Measurements from ENCODE around the gene SMIM44. TPM values are rescaled to one million over a fixed set of nuclear protein-coding genes. Genes with fewer than 3 reads are reported as not detected.
"Not testable (repeated sequence)": the region's sequence is repeated elsewhere in the genome, so short reads cannot be mapped to it uniquely, and the experiment has no call there.

The SMIM44 gene
- total RNA-seq, 1 experiment from 2014 or later = not detected

DNA sequence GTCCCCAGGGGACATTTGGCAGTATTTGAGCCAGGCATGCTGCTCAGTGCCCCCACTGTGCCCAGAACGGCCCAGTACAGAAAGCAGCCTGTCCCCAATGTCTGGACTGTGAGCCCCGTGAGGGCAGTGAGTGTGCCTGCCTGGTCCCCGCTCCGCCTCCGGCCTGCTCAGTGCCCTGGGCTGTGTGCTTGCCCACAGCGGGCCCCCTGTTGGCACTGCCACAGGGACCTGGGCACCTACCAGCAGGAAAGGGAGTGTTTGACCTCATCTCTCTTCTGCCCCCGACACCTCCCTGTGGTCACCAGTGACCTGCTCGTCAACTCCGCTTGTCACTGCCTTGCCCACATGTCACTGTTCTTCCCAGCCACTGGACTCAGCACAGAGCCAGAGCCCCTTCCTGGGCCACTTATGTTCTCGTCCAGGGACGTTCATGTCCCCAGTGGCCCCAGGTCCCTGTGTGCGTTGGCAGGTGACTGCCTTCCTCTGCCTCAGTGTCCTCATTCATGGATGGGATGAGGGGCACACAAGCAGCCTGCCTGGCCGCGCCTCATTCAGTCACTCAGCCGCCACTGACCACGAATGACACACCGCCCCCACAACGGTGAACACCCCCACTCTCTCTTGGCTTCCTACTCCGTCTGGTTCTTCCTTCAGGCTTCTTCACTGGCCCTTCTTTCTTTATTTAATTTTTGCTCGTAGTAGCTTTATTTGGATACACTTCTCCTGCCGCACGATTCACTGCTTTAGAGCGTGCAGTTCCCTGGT is 25.7 kb upstream of the SMIM44 start:
- no CpG with 5 or more reads among the region's 23 CpGs for WGBS (ENCODE audit: extremely low coverage, insufficient read length, low lambda C conversion rate)
- Histone ChIP-seq H3K9me3 (ENCODE audit: control insufficient read depth, low read depth, low read length) (no peaks in the 10 kb centered on the region), H3K14ac (ENCODE audit: insufficient read depth, low read length) (no peak overlapping the region), H3K27me3 (ENCODE audit: insufficient read depth, low read length) (no peaks in the 10 kb centered on the region), H4K20me1 (ENCODE audit: control insufficient read depth, insufficient read depth, insufficient read length) (no peaks in the 10 kb centered on the region), H4K8ac (replicated peaks; ENCODE audit: insufficient read length, low read depth, low read length) (no peak overlapping the region), H2AFZ (ENCODE audit: low read length) (no peak overlapping the region), H3K56ac (ENCODE audit: insufficient read length, low read depth, low read length) (no peak overlapping the region), H2BK12ac (ENCODE audit: insufficient read length, low read depth, low read length) (no peak overlapping the region), H4K5ac (ENCODE audit: insufficient read length, low read depth, low read length) (no peak overlapping the region), H3K23me2 (ENCODE audit: insufficient read length, low read depth, low read length, poor library complexity, severe bottlenecking) (peaks cover 15% of the 10 kb centered on the region), H3K23ac (ENCODE audit: insufficient read length, low read depth, low read length) (no peak overlapping the region), H3K79me2 (ENCODE audit: insufficient read depth, low read length) (peaks cover 3% of the 10 kb centered on the region; the same call in 1 of the 2 replicates), H4K91ac (ENCODE audit: insufficient read length, low read depth, low read length) (no peak overlapping the region), H2AK5ac (ENCODE audit: insufficient read length, low read length) (no peak overlapping the region), H2BK20ac (ENCODE audit: low read depth, low read length, poor library complexity, severe bottlenecking) (no peak overlapping the region), H3K79me1 (ENCODE audit: insufficient read depth, low read depth, low read length, poor library complexity, severe bottlenecking) (no peaks in the 10 kb centered on the region), H3K27ac (ENCODE audit: insufficient read length, low read depth, low read length) (no peak overlapping the region), H3K4ac (ENCODE audit: low read depth, low read length) (no peak overlapping the region), H3K9ac (ENCODE audit: extremely low read depth, insufficient read length, low read length) (no peak overlapping the region), H3K4me1 (ENCODE audit: insufficient read depth, low read length) (no peaks in the 10 kb centered on the region), H3K4me2 (ENCODE audit: insufficient read depth, insufficient read length, low read length) (no peak overlapping the region), H3K18ac (ENCODE audit: insufficient read length, low read depth, low read length) (no peak overlapping the region), H2BK15ac (ENCODE audit: low read depth, low read length) (no peak overlapping the region), H2BK5ac (ENCODE audit: insufficient read length, low read length) (no peak overlapping the region), H2BK120ac (ENCODE audit: low read depth, low read length, poor library complexity, severe bottlenecking) (no peak overlapping the region), H3T11ph (ENCODE audit: low read length) (no peak overlapping the region)
- peak overlapping the region in 2 of 3 experiments; percentile 18 to 33; a peak in 3 of 7 replicates for H3K27ac Mint-ChIP-seq
- DNase-seq = no peak
- no peaks in the 10 kb centered on the region; a peak in 1 of 5 replicates for H3K9me3 Mint-ChIP-seq
- TF ChIP-seq, protein P1, sequence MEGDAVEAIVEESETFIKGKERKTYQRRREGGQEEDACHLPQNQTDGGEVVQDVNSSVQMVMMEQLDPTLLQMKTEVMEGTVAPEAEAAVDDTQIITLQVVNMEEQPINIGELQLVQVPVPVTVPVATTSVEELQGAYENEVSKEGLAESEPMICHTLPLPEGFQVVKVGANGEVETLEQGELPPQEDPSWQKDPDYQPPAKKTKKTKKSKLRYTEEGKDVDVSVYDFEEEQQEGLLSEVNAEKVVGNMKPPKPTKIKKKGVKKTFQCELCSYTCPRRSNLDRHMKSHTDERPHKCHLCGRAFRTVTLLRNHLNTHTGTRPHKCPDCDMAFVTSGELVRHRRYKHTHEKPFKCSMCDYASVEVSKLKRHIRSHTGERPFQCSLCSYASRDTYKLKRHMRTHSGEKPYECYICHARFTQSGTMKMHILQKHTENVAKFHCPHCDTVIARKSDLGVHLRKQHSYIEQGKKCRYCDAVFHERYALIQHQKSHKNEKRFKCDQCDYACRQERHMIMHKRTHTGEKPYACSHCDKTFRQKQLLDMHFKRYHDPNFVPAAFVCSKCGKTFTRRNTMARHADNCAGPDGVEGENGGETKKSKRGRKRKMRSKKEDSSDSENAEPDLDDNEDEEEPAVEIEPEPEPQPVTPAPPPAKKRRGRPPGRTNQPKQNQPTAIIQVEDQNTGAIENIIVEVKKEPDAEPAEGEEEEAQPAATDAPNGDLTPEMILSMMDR (conservative IDR thresholded peaks at IDR 0.05) = no peak
- no peak overlapping the region; a peak in 2 of 5 replicates for H3K4me3 Mint-ChIP-seq
- H3K27me3 Mint-ChIP-seq (ENCODE audit: low read depth) = no peaks in the 10 kb centered on the region
- H3K4me1 Mint-ChIP-seq = peaks cover 16 to 40% of the 10 kb centered on the region in 2 experiments
- H3K36me3 Mint-ChIP-seq (ENCODE audit: insufficient read depth in 1 of 3, low read depth in 3 of 3) = peaks cover 10 to 34% (median 19%) of the 10 kb centered on the region in 3 experiments; a peak in 6 of 7 replicates

DNA sequence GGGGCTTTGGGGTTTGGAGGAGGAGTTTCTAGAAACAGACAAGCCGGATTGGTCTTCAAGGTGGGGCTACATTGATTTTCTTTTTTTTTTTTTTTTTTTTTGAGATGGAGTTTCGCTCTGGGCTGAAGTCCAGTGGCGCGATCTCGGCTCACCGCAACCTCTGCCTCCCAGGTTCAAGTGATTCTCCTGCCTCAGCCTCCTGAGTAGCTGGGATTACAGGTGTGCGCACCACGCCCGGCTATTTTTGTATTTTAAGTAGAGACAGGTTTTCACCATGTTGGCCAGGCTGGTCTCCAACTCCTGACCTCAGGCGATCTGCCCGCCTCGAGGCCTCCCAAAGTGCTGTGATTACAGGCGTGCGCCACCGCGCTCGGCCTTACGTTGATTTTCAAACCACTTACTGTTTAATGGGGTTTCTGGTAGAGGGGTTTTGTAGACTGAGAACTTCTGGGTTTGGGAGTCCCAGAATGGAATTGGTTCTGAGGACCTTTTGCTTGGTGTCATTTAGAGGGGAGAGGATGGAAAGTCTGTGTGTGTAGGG is 24.9 kb upstream of the SMIM44 start:
- peaks cover 16 to 40% of the 10 kb centered on the region in 2 experiments for H3K4me1 Mint-ChIP-seq
- not testable (repeated sequence) for H2BK12ac ChIP-seq (ENCODE audit: insufficient read length, low read depth, low read length); H2AFZ ChIP-seq (ENCODE audit: low read length); H3K18ac ChIP-seq (ENCODE audit: insufficient read length, low read depth, low read length); H3K9me3 ChIP-seq (ENCODE audit: control insufficient read depth, low read depth, low read length); H3T11ph ChIP-seq (ENCODE audit: low read length); H4K5ac ChIP-seq (ENCODE audit: insufficient read length, low read depth, low read length); H3K27me3 Mint-ChIP-seq (ENCODE audit: low read depth); H3K23ac ChIP-seq (ENCODE audit: insufficient read length, low read depth, low read length); H2BK20ac ChIP-seq (ENCODE audit: low read depth, low read length, poor library complexity, severe bottlenecking); H4K20me1 ChIP-seq (ENCODE audit: control insufficient read depth, insufficient read depth, insufficient read length); H3K27ac ChIP-seq (ENCODE audit: insufficient read length, low read depth, low read length); H2BK120ac ChIP-seq (ENCODE audit: low read depth, low read length, poor library complexity, severe bottlenecking); DNase-seq; H3K4ac ChIP-seq (ENCODE audit: low read depth, low read length); H3K9ac ChIP-seq (ENCODE audit: extremely low read depth, insufficient read length, low read length); H3K4me1 ChIP-seq (ENCODE audit: insufficient read depth, low read length); H3K79me1 ChIP-seq (ENCODE audit: insufficient read depth, low read depth, low read length, poor library complexity, severe bottlenecking); H2BK15ac ChIP-seq (ENCODE audit: low read depth, low read length); H2AK5ac ChIP-seq (ENCODE audit: insufficient read length, low read length); H3K27me3 ChIP-seq (ENCODE audit: insufficient read depth, low read length); H4K8ac ChIP-seq (replicated peaks; ENCODE audit: insufficient read length, low read depth, low read length); H3K56ac ChIP-seq (ENCODE audit: insufficient read length, low read depth, low read length); H3K14ac ChIP-seq (ENCODE audit: insufficient read depth, low read length); H3K79me2 ChIP-seq (ENCODE audit: insufficient read depth, low read length); H4K91ac ChIP-seq (ENCODE audit: insufficient read length, low read depth, low read length); H2BK5ac ChIP-seq (ENCODE audit: insufficient read length, low read length); H3K9me3 Mint-ChIP-seq
- WGBS (ENCODE audit: extremely low coverage, insufficient read length, low lambda C conversion rate) = no CpG with 5 or more reads among the region's 18 CpGs
- peak overlapping the region in 1 of 3 experiments; percentile 53; a peak in 2 of 7 replicates for H3K27ac Mint-ChIP-seq
- H3K4me3 Mint-ChIP-seq = peak overlapping the region; percentile 79 to 93
- H3K36me3 Mint-ChIP-seq (ENCODE audit: insufficient read depth in 1 of 3, low read depth in 3 of 3) = peaks cover 10 to 34% (median 19%) of the 10 kb centered on the region in 3 experiments; a peak in 6 of 7 replicates
- Histone ChIP-seq H3K23me2 (ENCODE audit: insufficient read length, low read depth, low read length, poor library complexity, severe bottlenecking) (peaks cover 15% of the 10 kb centered on the region), H3K4me2 (ENCODE audit: insufficient read depth, insufficient read length, low read length) (peak overlapping the region; percentile 86)
